GM18519 (cell line): ENCODE measurements around the gene SH3GL3.

Experiments
- ATAC-seq: cut with Tn5 transposase; IDR thresholded peaks from one replicate; pipeline ENCODE4 v1.9.1; 2021; ENCODE audit warnings: mild to moderate bottlenecking, moderate library complexity; ENCODE audit not compliant: unreplicated experiment, low FRiP score

SH3GL3 gene

GRCh38 chr15:83656943-83657528 is 209.9 kb downstream of the SH3GL3 start:
- ATAC-seq, result no peak

DNA sequence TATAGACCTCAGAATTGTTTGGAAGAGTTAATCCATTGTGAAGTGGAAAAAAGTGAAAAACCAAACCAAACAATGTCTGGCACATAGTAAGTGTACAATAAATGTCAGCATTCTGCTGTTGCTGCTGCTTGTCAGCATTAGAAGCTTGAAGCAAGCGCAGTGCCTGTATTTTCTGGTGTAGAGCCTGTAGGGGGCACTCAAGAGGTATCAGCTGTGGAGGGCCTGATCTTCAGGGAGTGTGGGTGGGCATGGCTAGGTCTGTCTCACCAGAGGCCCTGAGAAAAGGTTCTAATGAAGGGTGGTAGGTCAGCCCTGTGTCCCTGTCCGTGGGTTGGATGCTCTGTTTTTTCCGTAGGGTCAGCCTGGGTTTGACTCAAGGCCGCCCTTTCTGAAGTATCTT is 210.4 kb downstream of the SH3GL3 start:
- ATAC-seq, result no peak

DNA sequence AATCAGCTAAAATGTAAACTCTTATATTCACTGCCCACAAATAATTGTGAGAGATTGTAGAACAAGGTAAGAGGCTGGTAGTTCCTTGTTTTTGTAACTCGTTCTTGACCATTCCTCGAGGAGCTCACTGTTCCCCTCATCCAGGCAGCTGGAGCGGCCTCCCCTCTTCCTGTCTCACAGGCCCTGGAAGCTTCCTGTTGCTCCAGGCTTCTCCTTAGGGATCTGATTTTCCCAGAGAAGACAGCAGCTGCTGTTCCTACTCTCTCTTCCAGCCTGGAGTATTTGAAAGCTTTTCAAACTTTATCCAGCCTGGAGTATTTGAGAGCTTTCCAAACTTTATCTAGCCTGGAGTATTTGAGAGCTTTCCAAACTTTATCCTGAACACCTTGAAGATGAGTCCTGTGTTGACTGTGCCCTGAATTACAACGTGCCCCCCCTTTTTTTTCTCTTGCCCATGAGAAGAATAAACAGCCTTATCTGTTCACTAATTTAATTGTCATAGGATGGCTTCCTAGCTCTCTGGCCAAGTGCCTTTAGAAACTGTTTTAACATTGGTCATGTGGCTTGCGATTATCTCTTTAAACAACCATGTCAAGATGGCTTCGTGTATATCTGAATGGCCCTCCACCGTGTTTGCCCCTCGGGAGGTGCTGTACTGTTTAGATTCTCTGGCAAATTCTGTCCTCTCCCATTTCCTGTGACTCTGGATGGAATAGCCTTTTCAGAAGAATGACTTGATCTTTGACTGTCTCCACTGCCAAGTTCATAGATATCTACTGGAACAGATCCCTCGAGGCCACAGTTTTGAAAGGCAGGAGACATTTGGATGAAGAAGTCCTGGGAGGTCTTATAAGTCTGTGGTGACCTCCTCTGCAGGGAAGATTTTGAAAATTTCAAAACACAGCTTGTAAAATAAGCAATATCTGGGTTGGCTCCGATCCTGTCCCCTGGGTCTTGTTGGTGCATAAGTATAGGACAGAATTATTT is 211.6 kb downstream of the SH3GL3 start:
- no peak for ATAC-seq

DNA sequence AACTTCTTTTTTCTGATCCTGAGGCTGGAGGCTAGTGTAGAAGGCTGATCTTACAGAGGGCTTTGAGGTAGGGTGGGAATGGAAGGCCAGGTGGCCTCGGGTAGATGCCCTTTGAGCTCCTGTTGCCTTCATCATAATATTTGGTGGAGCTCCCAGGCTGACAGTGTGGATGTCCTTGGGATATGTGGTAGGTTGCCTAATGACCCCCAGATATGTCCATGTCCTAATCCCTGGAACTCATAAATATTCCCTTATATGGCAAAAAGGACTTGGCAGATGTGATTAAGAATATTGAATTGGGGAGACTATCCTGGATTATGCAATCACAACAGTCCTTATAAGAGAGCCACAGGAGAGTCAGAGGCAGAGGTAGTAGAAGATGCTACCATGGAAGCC is 212.3 kb downstream of the SH3GL3 start:
- ATAC-seq, result no peak

DNA sequence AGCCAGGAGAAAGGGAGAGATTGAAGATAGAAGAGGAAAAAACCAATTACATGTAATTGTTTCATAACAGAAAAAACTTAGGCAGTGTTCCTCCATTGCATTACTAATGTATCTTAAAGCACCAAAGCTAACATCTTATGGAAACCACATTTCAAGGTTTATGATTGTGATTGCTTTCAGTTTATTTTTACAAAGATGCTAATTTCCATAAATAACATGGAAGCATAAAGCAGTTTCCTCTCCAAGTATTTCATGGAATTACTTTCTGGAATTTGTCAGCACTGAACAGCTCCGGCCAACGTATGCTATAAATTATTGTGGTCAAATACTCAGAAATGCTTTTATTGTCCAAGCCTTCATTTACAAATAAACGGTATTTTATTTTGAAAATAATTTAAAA is 218.3 kb downstream of the SH3GL3 start:
- no peak for ATAC-seq
